GM15510 (cell line): ENCODE results near the gene GABBR2.

ENCODE experiments used
- POLR2A ChIP-seq: IDR thresholded peaks from 3 replicates; pipeline ENCODE4 v1.6.1; 2011; ENCODE audit warnings: borderline replicate concordance; ENCODE audit not compliant: insufficient read length; ENCODE audit errors: extremely low read depth

The GABBR2 gene

GRCh38 chr9:98468567-98469239, 240.0 kb downstream of the GABBR2 start:
- TF ChIP-seq POLR2A, result no peak

GRCh38 chr9:98465799-98466198, 242.9 kb downstream of the GABBR2 start:
- no peak for TF ChIP-seq POLR2A

- TF ChIP-seq POLR2A, result no peak
Measured at GRCh38 chr9:98462310-98462709, 246.4 kb downstream of the GABBR2 start.

- no peak for TF ChIP-seq POLR2A
Measured at GRCh38 chr9:98460704-98461103, 248.0 kb downstream of the GABBR2 start.

- no peak for TF ChIP-seq POLR2A
Measured at GRCh38 chr9:98457726-98458370, 250.9 kb downstream of the GABBR2 start.

GRCh38 chr9:98456156-98456613, 252.6 kb downstream of the GABBR2 start:
- no peak for TF ChIP-seq POLR2A

- TF ChIP-seq POLR2A, result no peak
Measured at GRCh38 chr9:98455256-98456155, 253.2 kb downstream of the GABBR2 start.

GRCh38 chr9:98453589-98454311, 255.0 kb downstream of the GABBR2 start:
- no peak for TF ChIP-seq POLR2A

GRCh38 chr9:98451576-98451975, 257.2 kb downstream of the GABBR2 start:
- TF ChIP-seq POLR2A, result no peak

- TF ChIP-seq POLR2A, result no peak
Measured at GRCh38 chr9:98450496-98450895, 258.2 kb downstream of the GABBR2 start.

GRCh38 chr9:98449871-98450270, 258.9 kb downstream of the GABBR2 start:
- no peak for TF ChIP-seq POLR2A

GRCh38 chr9:98445576-98445975, 263.2 kb downstream of the GABBR2 start:
- TF ChIP-seq POLR2A, result no peak

GRCh38 chr9:98444601-98445000, 264.1 kb downstream of the GABBR2 start:
- TF ChIP-seq POLR2A, result no peak

- no peak for TF ChIP-seq POLR2A
Measured at GRCh38 chr9:98442541-98442940, 266.2 kb downstream of the GABBR2 start.
